Right kidney (tissue), 1 donor: Measurements from ENCODE around the gene NINJ2.
A peak's percentile ranks its signal among the peaks of the same experiment; 100 is the strongest.

ENCODE experiments used
- DNase-seq: peaks from one replicate; pipeline ENCODE4 v3.0.0-alpha.2; 2016

NINJ2 gene

DNA sequence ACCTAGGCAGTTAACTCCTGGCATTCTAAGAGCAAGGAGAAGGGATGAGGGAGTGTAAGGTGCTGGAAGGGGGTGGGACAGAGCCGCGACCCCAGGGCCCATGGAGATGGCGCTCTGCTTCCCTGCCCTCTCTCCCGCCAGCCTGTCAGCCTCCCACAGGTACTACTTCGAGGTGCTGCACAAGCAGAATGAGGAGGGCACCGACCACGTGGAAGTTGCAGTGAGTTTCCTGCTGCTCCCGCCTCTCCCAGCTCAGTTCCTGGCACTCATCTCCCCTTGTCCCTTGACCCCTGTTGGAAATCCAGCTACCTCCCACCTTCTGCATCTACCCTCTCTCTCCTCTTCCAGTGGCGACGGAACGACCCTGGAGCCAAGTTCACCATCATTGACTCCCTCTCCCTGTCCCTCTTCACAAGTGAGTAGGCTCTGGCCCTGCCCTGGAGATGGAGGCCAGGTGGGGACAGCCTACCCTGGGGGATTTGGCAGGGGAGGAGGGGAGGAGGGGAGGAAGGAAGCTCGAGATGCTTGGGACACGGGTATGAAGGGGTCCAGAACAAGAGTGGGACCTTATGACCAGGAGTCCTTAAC is 115.3 kb downstream of the NINJ2 start:
- no peak for DNase-seq

GRCh38 chr12:546920-547845 is 116.1 kb downstream of the NINJ2 start:
- peak; percentile 51 for DNase-seq

- no peak for DNase-seq
Observed at GRCh38 chr12:546265-546919, 116.9 kb downstream of the NINJ2 start.

DNA sequence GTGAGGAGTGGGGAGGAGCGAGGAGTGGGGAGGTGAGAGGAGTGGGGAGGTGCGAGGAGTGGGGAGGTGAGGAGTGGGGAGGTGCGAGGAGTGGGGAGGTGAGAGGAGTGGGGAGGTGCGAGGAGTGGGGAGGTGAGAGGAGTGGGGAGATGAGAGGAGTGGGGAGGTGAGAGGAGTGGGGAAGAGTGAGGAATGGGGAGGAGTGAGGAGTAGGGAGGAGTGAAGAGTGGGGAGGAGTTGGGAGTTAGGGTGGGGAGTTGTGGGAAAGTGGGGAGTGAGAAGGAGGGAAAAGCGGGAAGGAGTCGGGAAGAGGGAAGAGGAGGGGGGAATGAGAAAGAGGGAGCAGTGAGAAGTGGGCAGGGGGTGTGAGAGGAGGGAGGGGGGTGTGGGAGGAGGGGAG is 117.4 kb downstream of the NINJ2 start:
- DNase-seq = no peak

- no peak for DNase-seq
Observed at GRCh38 chr12:544941-545635, 118.2 kb downstream of the NINJ2 start.

DNA sequence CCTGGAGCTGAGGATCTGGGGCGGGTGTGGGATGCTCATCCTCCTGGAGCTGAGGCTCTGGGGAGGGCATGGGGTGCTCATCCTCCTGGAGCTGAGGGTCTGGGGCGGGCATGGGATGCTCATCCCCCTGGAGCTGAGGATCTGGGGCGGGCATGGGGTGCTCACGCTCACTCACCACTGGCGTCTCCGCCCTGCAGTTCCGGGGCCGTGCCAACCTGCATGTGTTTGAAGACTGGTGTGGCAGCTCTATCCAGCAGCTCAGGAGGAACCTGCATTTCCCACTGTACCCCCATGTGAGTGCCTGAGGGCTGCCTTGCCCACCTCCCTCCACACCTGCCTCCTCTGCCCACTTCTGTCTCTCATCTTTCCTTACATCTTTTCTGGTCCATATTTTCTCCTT is 119.1 kb downstream of the NINJ2 start:
- no peak for DNase-seq

DNA sequence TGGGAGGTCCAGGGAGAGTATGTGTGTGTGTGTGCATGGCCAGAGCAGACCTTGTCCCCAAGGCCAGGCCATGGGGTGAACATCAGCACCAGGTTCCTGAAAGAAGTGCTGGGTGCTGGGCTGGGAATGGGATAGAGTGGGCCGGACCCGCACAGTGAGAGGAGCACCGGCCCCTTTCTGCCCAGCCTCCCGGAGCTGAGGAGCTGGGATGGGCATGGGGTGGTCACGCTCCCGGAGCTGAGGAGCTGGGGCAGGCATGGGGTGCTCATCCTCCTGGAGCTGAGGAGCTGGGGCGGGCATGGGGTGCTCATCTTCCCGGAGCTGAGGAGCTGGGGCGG is 120.2 kb downstream of the NINJ2 start:
- DNase-seq = no peak

- DNase-seq = peak; percentile 56
Observed at GRCh38 chr12:542395-543113, 120.7 kb downstream of the NINJ2 start.

DNA sequence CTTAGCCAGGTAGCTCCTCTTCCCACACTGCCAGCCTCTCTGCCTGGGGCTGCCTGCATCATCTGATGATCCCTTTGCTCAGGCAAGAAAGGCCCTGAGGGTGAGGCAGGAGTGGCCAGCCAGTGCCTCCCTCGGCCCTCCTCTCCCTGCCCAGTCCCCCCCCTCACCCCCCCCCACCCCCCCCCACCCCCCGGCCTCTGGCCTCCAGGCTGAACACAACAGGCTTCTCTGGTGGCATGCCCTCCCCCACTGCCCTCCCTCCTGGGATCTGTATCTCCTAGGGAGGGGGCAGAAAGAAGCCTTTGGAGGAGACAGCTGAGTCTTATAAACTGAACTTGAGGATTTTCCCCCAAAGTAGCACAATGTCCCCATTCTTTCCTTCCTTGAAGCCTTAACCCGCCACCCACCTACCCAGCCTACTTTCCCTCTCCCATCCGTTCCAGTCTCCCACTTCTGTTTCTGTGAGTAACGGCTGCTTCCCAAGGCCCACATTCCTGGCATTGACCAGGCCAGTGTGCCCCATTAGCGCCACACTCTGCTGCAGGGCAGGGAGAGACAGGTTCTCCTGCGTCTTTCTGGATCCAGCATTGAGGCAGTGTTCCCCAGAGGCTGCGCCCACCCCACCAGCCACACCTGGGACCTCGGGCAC is 121.4 kb downstream of the NINJ2 start:
- DNase-seq = peak; percentile 55

GRCh38 chr12:539540-540310 is 123.5 kb downstream of the NINJ2 start:
- no peak for DNase-seq

GRCh38 chr12:538731-539539 is 124.3 kb downstream of the NINJ2 start:
- no peak for DNase-seq

- no peak for DNase-seq
Observed at GRCh38 chr12:537772-538171, 125.5 kb downstream of the NINJ2 start.

- DNase-seq = no peak
Observed at GRCh38 chr12:536751-537245, 126.4 kb downstream of the NINJ2 start.

GRCh38 chr12:535396-535795 is 127.8 kb downstream of the NINJ2 start:
- no peak for DNase-seq

GRCh38 chr12:534216-534615 is 129.0 kb downstream of the NINJ2 start:
- no peak for DNase-seq

- no peak for DNase-seq
Observed at GRCh38 chr12:533718-534117, 129.5 kb downstream of the NINJ2 start.

- no peak for DNase-seq
Observed at GRCh38 chr12:532908-533565, 130.2 kb downstream of the NINJ2 start.

- DNase-seq = no peak
Observed at GRCh38 chr12:531951-532585, 131.2 kb downstream of the NINJ2 start.

DNA sequence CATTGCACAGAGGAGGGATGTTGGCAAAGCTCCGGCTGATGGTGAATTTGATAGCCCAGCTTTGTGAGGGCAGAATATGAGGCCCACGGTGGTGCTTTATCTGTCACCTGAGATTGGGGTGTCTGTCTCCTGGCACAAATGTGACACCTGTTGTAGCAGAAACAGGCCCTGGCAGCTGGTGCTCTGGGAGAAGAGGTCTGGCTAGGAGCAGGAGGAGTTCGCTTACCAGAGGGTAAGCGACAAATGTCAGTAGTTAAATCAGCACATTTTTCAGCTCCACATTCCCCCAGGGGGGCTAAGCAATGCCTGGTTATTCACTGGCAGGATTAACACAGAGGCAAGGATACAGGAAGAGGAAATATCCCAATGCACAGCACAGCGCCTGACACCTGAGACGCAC is 132.4 kb downstream of the NINJ2 start:
- DNase-seq = no peak
